Coronary artery (tissue), 2 donors: Measurements from ENCODE around the gene DACT2.

Source experiments
- DNase-seq: peaks from one replicate; pipeline ENCODE4 v3.0.0-alpha.2; 2017; ENCODE audit warnings: low spot score
- H3K27ac ChIP-seq, 2 donors: fragments of 200-600 bp; sonication (generic); one replicate each; pipeline ENCODE4 v1.5.1; 2016 to 2019
- H3K4me3 ChIP-seq: fragments of 200-600 bp; sonication (generic); 2 replicates; pipeline ENCODE4 v1.5.1; 2016; ENCODE audit warnings: mild to moderate bottlenecking, moderate library complexity
- TF ChIP-seq, protein P1 (sequence below): fragments of 200-600 bp; sonication (generic); IDR thresholded peaks from one replicate; pipeline ENCODE4 v1.5.1; 2019; ENCODE audit warnings: antibody characterized with exemption

The DACT2 gene

DNA sequence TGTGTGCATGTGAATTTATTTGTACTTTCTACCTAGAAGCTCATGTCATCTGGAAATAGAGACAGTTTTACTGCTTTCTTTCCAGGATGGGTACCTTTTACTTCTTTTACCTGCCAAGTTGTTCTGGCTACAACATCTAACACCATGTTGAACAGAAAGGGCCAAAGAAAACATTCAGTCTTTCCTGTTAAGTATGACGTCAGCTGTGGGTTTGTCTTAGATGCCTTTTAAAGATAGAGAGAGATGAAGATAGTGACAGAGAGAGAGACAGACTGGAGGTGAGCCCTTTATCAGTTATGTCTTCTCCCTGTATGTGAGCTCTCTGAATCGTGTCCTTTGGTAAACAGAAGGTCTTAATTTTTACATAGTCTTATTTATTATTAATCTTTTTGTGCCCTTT lies 3.4 kb upstream of the DACT2 start:
- no peak overlapping the region for H3K4me3 ChIP-seq
- TF ChIP-seq, protein P1, sequence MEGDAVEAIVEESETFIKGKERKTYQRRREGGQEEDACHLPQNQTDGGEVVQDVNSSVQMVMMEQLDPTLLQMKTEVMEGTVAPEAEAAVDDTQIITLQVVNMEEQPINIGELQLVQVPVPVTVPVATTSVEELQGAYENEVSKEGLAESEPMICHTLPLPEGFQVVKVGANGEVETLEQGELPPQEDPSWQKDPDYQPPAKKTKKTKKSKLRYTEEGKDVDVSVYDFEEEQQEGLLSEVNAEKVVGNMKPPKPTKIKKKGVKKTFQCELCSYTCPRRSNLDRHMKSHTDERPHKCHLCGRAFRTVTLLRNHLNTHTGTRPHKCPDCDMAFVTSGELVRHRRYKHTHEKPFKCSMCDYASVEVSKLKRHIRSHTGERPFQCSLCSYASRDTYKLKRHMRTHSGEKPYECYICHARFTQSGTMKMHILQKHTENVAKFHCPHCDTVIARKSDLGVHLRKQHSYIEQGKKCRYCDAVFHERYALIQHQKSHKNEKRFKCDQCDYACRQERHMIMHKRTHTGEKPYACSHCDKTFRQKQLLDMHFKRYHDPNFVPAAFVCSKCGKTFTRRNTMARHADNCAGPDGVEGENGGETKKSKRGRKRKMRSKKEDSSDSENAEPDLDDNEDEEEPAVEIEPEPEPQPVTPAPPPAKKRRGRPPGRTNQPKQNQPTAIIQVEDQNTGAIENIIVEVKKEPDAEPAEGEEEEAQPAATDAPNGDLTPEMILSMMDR: no peak
- H3K27ac ChIP-seq: no peak overlapping the region
- DNase-seq: no peak

DNA sequence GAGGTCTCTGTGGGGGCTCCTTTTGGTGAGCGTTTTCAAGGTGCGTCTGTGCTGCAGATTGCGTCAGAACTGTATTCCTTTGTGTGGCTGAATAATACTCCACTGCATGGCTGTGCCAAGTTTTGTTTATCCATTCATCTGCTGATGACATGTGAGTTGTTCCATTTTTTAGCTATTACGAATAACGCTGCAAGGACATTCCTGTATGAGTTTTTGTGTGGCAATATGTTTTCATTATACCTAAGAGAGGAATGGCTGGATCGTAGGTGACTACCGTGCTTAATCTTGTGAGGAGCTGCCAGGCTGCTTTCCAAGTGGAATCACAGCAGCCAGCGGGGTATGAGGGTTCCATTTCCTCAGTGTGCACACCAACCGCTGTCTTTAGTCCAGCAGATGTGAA lies 1.1 kb upstream of the DACT2 start:
- H3K4me3 ChIP-seq: no peak overlapping the region
- H3K27ac ChIP-seq: no peak overlapping the region
- no peak for DNase-seq
- TF ChIP-seq, protein P1: no peak

DNA sequence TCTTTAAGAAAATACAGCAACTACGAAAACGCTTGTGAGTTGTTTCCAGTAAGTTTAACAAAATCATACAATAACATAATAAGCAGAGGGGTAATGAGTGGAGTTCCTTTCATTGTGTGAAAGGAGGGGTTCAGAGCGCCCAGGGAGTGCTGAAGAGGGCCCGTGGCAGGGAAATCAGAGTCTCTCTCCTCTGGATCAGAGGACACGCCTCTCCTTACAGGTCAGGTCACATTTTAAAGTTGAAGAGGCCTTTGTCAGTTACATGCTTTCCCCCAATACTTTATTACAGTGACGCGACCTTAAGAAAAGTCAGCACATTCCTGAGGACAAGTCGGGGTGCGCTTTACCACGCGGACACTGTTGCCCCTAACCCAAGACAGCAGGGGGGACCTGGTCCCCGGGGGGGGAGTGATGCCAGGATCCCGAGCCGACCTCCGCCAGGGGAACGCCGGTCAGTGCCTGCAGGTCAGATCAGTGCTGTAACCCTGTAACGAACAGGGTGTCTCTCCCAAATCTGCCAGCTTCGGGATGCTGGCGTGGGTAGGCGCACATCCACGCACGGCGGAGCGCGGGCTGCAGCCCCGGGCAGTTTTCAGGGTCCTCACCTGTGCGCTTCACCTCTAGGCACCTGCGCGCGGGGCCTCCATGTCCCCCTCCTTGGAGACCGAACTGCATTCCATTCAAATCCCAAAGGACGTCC lies 848 bp downstream of the DACT2 start:
- no peak for DNase-seq
- no peak overlapping the region for H3K27ac ChIP-seq
- peak overlapping the region; percentile 66 for H3K4me3 ChIP-seq
- TF ChIP-seq, protein P1: no peak

DNA sequence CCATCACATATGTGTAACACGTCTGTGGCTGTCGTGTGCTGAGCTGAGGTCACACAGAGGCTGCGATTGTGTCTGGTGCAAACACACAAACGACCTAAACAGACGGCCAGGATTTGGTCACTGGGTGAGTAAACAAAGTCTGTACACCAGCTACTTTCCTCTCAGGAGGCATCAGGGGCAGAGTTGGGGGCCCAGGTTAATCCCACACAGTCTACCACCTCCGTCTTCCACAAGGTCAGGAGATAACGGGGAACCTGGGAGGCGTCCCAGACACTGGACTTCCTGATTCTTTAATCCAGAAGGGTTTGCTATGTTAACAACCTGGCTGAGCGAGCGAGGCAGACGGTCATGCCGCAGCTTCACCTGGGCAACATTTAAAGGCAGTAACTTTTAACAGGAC lies 1.5 kb downstream of the DACT2 start:
- Histone ChIP-seq H3K27ac (peak overlapping the region in 1 of 2 donors; percentile 11), H3K4me3 (no peak overlapping the region)
- TF ChIP-seq, protein P1: no peak

DNA sequence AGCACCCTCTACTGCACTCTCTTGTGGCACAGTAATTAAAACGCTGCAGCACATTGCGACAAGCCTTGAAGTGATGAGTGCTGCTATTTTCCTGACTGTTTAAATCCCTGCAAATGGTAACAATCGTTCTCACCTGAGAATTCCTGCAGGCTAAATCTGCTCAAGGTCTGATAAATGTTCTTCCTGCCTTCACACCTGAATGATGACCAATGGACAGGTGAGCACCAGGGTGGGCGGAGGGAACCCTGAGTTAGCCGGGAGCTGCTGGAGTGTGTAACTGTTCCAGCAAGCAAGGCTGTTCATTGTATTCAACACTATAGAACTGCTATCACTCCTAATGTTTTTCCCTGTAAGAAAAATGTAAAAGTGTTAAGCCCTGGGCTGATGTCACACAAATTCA lies 4.0 kb downstream of the DACT2 start:
- Histone ChIP-seq H3K27ac (no peak overlapping the region), H3K4me3 (no peak overlapping the region)
- TF ChIP-seq, protein P1: no peak
- DNase-seq: no peak

More for the DNA sequence above, 1.5 kb downstream of the DACT2 start:
- no peak for DNase-seq

DNA sequence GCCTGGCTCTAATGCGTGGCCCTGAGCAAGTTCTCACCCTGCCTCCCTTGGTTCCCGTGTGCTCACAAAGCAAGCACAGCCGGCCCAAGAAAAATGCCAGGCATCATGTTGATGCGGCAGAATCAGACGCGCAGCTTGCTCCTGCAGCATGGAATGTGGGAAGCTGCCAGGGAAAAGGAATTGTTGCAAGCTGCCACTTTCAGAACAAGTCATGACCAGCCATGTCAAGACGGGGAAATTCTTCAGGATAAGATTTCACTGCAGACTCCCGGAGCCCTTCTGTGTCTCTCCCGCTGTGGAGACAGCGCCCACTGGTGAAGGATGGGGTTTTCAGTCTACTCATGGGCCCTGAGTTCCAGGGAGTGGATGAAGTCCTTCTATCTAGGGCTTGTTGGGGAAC lies 4.6 kb downstream of the DACT2 start:
- DNase-seq: no peak
- TF ChIP-seq, protein P1: no peak
- no peak overlapping the region for H3K27ac ChIP-seq
- no peak overlapping the region for H3K4me3 ChIP-seq

DNA sequence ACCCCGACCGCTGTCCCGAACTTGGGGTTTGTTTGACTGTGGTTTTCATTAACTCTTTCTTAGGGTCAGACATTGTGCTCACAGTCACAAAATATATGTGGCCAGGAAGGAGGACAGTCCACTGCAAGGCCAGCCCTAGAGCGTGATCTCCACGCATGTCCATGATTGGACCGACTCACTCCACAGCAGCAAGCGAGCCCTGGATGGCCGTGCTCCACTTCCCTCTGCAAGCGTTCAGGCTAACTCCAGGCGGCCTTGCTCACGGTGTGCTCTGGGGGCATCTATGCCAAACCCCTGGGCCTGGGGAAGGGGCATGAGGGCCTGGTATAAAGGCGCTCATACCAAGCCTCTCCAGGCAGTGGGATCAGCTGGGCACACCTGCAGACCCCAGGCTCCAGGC lies 5.6 kb downstream of the DACT2 start:
- Histone ChIP-seq H3K27ac (no peak overlapping the region), H3K4me3 (no peak overlapping the region)
- TF ChIP-seq, protein P1: no peak
- no peak for DNase-seq
